Right ventricle myocardium superior (tissue), 1 donor: ENCODE data around the gene PTCD1. TPM values are rescaled to one million over a fixed set of nuclear protein-coding genes. Genes with fewer than 3 reads are reported as not detected.
A peak's percentile ranks its signal among the peaks of the same experiment; 100 is the strongest.
"Not testable (repeated sequence)": the region's sequence is repeated elsewhere in the genome, so short reads cannot be mapped to it uniquely, and the experiment has no call there.

Experiments
- ATAC-seq: fragments of 200-7000 bp; cut with Tn5 transposase; one replicate; pipeline ENCODE4 v1.9.1; 2020; ENCODE audit warnings: mild to moderate bottlenecking; ENCODE audit not compliant: poor library complexity
- DNase-seq: peaks from one replicate; pipeline ENCODE4 v3.0.0-alpha.2; 2020
- intact Hi-C: fragments of 100-400 bp; cut with DNase I; formaldehyde crosslinking; loops from one replicate; pipeline ENCODE4 v1.11.2; 2022
- total RNA-seq: library from RNA; stranded (reverse); fragmentation: NEBNext Ultra II Directional; extraction: Animal tissue kit (Norgen Biotek cat#: 25700); gene quantifications from one replicate; pipeline ENCODE4 v1.2.1, GENCODE V29; 2021
- donor health status: DM: no; HTN: yes; CAD: no; lungs with severe emphysema.

Gene PTCD1
- total RNA-seq, 1 donor from 2014 or later, result 3.0 TPM

DNA sequence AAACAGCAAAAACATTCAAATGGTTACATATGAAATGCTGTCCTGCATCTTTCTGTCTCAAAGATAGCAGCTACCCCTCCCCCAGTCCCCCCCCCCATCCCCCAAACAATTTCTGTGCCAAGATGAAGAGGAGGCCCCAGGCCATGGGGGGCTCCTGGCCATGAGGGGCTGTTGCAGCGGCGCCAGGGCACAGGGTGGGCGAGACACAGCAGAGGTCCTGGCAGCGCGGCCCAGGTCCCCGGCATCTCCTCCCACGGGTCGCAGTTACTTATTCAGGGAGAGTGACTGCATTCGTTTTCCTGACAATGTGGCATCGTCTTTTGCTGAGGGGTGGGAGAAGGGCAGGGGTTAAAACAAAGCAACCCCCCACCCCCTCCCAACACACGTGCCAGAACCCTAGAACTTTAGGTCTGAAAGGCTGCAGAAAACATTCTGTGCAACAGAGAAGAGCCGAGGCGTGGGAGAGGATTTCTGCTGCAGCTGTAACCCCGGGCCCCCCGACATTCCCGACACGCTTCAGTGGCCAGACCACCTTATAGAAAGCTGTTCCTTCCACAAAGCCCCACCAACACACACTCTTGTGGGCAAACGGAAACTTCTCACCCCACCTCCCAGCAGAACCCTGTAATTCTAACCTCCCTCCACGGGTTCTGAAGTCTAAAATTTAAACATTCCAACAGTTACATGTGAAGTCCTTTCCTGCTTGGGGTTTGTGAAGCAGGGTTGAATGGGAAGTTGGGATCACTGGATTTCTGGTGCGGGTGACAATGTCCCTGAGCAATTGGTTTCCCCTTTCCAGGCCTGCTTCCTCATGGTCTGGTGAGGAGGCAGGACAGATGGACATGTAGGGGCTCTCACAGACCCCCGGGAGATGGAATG is 41.9 kb downstream of the PTCD1 start:
- intact Hi-C loops, result no loop called here
- ATAC-seq, result no peak
- no peak for DNase-seq

DNA sequence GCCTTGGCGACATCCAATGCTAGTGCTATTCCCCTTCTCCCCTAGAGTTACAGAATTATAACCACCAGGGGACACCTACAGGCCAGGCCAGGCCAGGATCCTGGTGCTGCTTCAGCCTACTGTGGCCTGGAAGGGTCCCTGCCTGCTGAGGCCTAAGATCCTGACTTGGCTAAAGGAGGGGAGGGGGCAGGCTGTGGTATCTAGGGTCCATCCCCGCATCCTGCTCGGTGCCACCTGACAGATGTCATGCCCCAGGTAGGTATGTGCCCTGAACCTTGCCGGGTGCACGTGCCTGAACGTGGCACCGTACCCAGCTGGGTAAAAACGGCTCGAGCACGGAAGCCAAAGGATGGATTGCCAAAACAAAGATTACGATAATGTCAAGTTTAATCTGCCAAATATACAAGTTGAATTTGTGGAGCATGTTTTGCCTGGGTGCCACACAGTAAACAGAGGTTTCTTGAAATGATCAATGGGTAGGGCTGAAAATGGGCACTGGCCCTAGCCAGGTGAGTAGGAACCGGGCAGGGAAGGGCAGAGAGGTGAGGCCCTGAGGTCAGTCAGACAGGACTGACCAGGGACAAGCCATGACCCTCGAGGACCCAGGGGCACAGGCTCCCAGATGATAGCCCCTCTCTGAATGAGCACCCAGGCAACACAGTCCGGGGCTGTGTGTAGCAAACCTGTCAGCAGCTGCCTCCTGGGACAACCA is 42.8 kb downstream of the PTCD1 start:
- intact Hi-C loops, result no loop called here
- no peak for DNase-seq
- no peak for ATAC-seq

DNA sequence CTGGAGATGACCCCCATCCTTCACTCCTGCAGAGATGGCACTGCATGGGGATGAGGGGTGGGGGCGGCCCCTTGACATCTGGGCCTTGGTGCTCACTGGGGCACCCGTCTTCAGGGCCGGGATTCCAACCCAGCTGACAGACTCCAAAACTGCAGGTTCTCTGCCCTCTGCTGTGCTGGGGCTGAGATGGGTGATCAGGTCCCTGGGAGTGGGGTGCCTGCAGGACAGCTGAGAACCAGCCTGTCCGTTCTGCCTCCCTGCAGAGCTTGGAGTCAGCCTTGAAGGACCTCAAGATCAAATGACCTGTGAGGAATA is 44.5 kb downstream of the PTCD1 start:
- ATAC-seq, result no peak
- DNase-seq, result no peak
- intact Hi-C loops, result no loop called here

DNA sequence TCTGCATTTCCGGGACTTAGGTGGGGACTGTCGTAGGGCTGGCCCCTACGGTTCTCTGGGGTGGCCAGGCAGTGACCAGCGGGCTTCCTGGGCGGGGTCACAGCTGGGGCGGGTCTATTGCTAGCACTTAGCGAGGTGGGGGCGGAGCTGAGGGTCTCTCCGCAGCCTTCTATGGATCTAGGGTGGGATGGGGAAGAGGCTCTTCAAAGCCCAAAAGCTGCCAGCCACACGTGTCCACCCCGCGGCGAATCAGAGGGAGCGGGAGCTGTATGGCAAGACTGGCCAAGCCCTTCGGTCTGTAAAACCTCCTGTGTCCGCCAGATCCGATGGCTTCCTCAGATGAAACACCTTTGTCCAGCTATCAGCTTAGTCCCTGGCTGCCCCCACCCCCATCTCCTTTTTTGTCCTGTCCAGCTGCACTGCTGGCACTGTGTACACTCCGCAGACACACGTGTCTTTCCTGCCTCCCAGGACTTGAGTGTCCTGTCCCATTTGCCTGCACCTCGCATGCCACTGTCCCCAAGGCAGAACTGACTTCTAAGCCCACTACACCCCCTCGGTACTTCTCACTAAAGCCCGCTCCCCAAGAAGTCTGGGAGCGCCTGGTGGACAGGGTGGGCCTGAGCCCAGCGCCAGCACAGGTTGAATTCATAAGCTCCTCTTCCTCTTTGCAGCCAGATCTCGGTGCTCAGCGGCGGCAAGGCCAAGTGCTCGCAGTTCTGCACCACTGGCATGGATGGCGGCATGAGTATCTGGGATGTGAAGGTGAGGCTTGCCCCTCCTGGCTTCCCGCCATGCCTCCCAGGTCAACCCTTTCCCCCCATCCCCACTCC is 45.0 kb downstream of the PTCD1 start:
- ATAC-seq, result peak; percentile 62
- intact Hi-C loops, result no loop called here
- DNase-seq, result peak; percentile 78

DNA sequence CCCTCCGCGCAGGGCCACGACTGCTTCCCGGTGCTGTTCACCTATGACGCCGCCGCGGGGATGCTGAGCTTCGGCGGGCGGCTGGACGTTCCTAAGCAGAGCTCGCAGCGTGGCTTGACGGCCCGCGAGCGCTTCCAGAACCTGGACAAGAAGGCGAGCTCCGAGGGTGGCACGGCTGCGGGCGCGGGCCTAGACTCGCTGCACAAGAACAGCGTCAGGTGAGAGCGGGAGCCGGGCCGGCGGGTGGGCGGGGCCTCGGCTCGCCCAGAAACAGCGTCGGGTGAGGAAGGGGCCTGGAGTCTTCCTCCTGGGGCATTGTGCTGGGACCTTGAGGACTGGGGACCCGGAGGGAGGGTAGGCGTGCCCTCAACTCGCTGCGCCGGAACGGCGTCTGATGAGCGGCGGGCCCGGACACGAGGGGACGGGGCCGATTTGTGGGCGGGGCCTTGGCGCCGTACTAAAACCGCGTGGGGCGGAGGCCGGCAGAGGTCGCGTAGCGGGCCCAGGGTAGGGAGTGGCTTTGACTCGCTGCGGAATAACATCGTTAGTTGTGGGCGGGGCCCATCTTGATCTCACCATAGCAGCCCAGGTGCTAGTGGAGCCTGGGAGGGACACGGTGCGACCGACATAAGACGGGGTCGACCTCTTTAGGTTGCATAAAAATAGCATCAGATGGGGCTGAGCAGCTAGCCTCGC is 45.8 kb downstream of the PTCD1 start:
- intact Hi-C loops, result no loop called here
- DNase-seq, result peak; percentile 90
- peak; percentile 89 for ATAC-seq

DNA sequence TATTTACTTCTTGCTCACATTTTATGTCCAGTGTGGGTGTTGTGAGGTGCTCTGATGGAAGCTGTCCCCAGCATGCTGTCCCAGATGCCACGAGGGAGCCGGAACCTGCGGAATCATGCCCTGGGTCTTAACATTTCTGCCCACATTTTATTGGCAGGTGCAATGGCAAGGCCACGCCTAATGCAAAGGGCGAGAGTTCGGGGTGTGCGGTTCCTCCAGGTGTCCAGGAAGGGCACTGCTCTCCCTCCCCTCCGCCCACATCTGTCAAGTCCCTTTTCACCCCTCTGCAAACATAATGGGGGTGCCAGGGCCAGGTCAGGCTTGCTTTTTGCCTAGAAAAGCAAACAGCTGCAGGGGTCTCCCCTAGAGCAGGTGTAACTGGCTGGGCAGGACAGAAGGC is 46.6 kb downstream of the PTCD1 start:
- DNase-seq (no peak), ATAC-seq (no peak)
- intact Hi-C loops, result no loop called here

DNA sequence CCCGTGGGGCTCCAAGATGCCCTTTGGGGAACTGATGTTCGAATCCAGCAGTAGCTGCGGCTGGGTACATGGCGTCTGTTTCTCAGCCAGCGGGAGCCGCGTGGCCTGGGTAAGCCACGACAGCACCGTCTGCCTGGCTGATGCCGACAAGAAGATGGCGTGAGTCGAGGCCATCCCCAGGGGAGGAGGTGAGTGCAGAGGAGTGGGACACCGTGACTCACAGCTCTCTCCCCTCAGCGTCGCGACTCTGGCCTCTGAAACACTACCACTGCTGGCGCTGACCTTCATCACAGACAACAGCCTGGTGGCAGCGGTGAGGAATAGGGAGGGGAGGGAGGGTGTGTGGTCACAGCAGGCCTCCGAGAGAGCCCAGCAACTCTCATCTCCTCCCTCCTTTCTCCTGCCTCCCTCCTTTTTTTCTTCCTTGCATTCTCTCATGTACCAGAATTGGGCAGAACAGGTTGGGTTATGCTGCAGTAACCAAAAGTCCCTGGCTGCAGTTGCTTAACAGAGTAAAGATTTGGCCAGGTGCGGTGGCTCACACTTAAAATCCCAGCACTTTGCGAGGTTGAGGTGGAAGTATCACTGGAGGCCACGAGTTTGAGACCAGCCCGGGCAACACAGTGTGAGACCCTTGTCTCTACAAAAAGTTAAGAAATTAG is 47.5 kb downstream of the PTCD1 start:
- no peak for DNase-seq
- no peak for ATAC-seq
- intact Hi-C loops, result no loop called here

DNA sequence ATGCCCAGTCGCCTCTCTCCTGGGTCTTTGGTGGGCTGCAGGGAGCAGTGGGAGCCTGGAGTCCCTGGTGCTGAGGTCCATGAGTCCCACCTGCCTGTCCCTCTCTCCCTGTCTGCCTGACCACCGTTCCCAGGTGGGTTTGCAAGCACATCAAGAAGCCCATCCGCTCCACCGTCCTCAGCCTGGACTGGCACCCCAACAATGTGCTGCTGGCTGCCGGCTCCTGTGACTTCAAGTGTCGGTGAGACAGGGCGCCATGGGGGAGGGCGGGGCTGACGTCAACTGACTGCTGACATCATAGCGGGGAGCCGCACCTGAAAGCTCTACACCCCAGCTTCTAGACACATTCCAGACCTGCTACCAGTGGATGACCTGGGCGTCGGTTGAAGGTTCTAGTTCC is 48.8 kb downstream of the PTCD1 start:
- intact Hi-C loops, result no loop called here
- DNase-seq (no peak), ATAC-seq (no peak)

DNA sequence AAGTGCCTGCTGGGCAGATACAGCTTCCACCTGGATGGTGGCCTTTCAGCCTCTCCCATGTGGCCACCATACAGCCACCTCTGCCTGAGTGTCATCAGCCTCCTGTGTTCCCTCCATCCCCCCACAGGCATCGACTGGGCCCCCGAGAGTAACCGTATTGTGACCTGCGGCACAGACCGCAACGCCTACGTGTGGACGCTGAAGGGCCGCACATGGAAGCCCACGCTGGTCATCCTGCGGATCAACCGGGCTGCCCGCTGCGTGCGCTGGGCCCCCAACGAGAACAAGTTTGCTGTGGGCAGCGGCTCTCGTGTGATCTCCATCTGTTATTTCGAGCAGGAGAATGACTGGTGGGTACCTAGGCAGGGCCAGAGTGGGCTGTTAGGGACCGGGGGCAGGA is 50.7 kb downstream of the PTCD1 start:
- ATAC-seq (no peak), DNase-seq (no peak)
- intact Hi-C loops, result no loop called here

DNA sequence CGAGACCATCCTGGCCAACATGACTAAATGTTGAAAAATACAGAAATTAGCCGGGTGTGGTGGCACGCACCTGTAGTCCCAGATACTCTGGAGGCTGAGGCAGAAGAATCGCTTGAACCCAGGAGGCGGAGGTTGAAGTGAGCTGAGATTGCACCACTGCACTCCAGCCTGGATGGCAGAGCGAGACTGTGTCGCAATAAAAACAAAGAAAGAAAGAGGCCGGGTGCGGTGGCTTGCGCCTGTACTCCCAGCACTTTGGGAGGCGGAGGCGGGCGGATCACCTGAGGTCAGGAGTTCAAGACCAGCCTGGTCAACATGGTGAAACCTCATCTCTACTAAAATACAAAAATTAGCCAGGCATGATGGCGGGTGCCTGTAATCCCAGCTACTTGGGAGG is 51.4 kb downstream of the PTCD1 start:
- ATAC-seq, result not testable (repeated sequence)

DNA sequence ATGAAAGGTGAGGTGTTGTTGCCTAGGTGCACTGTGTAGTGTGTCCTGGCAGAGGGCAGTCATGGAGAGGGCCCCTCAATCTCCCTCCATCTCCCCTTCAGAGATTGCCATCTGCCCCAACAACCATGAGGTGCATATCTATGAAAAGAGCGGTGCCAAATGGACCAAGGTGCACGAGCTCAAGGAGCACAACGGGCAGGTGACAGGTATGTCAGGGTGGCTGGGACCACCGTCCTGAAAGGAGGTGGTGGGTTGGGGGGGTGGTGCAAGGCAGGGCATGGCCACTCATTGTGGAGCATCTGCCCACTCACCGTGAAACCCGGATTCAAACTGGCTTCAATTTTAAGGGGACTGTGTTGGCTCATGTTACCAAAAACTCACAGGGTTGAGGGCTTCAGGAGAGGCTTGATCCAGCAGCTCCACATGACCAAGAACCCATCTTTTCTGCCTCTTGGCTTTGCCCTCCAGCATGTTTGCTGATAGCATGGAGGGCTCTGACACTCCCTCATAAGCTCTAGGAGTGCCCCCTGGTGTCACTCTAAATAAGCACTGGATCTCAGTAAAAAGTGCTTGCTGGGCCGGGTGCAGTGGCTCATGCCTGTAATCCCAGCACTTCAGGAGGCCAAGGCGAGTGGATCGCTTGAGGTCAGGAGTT is 51.9 kb downstream of the PTCD1 start:
- DNase-seq, result no peak

More for the DNA sequence above, 51.4 kb downstream of the PTCD1 start:
- intact Hi-C loops, DNase-seq: not testable (repeated sequence)

DNA sequence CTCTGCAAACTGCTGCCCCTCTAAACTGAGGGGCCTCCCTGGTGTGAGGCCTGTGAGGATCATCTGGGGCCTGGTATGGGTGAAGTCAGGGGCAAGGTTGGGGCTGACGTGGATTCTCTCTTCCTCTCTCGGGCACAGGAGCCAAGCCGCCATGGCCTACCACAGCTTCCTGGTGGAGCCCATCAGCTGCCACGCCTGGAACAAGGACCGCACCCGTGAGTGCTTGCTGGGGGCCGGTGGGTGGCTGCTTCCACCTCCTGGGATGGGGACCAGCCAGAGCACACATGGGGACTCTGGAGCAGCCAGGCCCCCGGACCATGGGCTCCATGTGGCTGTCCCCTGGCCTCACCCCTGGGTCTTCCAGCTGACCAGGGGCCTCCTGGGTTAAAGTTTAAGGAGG is 53.0 kb downstream of the PTCD1 start:
- DNase-seq (no peak), ATAC-seq (no peak)

More for the DNA sequence above, 51.9 kb downstream of the PTCD1 start:
- no peak for ATAC-seq
- intact Hi-C loops, result no loop called here

DNA sequence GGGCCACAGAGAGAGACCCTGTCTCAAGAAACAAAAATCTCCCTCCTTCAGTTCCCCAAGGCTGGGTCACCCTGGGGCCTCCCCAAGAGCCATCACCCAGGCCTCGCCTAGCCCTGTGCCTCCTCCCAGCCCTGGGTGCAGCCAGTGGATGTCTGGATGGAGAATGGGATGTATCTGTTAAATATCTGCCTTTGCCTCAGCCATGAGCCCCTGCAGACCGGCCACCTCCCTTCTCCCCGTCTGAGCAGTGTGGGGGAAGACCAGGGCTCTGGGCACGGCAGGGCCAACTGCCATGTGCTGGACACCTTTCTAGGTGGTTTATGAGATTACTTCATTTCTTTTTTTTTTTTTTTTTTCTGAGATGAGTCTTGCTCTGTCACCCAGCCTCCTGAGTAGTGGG is 54.1 kb downstream of the PTCD1 start:
- DNase-seq (no peak), ATAC-seq (no peak)
- intact Hi-C loops, result no loop called here

More for the DNA sequence above, 53.0 kb downstream of the PTCD1 start:
- intact Hi-C loops, result no loop called here

DNA sequence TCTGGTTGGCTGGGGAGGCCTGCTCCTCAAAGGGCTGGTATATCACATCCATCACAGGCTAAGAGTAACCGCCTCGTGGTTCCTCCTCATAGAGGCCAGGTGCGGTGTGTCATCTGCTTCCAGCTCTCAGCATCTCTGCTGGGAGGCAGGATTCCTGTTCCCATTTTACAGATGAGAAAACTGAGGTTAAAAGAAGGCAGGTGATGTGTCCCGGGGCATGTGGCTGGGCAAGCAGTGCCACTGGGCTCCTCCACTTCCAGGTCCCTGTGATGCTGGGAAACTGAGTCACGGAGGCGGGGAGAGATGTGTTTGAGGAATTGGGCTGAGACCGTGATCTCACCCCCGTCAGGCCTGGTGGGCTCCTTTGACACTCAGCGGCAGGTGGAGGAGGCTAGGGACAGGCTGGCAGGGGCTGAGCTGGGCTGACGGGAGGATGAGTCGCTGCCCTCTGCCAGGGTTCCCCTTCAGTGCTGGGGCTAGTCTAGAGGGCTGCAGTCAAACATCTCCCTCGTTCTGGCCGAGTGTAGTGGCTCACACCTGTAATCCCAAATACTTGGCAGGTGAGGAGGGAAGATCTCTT is 54.7 kb downstream of the PTCD1 start:
- no peak for DNase-seq
- ATAC-seq, result no peak
- intact Hi-C loops, result no loop called here

DNA sequence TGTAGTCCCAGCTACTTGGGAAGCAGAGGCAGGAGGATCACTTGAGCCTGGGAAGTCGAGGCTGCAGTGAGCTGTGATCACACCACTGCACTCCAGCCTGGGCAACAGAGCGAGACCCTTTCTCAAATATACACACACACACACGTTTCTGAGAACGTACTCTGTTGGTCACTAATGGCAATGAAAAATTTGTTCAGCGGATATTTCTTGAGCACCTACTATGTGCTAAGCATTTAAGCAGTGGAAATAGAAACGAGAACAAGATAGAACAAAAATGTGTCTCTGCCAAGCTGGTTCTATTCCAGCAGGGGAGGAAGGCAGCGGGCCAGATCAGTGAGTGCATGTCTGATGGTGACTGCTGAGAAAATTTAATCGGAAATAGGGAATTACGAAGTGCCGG is 55.4 kb downstream of the PTCD1 start:
- ATAC-seq (no peak), DNase-seq (no peak)
- intact Hi-C loops, result no loop called here

DNA sequence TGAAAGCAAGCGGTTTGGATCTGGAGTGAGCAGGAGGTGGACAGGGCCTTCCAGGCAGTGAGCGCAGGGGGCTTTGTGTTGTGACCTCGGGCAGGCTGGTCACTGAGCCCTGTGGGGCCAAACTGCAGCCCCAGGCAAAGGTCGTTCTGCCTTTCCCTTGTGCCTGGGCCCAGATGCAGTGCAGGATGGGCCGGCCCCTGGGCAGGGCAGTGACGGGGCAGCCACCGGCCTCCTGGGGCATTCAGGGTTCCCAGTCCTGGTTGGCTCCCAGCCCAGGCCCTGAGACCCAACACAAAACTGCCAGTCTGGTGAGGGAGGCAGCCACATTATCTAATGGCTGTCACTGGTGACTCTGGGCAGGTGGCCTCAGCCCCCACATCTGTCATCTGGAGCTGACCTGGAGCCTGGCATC is 56.9 kb downstream of the PTCD1 start:
- no peak for DNase-seq
- intact Hi-C loops, result no loop called here
- no peak for ATAC-seq

DNA sequence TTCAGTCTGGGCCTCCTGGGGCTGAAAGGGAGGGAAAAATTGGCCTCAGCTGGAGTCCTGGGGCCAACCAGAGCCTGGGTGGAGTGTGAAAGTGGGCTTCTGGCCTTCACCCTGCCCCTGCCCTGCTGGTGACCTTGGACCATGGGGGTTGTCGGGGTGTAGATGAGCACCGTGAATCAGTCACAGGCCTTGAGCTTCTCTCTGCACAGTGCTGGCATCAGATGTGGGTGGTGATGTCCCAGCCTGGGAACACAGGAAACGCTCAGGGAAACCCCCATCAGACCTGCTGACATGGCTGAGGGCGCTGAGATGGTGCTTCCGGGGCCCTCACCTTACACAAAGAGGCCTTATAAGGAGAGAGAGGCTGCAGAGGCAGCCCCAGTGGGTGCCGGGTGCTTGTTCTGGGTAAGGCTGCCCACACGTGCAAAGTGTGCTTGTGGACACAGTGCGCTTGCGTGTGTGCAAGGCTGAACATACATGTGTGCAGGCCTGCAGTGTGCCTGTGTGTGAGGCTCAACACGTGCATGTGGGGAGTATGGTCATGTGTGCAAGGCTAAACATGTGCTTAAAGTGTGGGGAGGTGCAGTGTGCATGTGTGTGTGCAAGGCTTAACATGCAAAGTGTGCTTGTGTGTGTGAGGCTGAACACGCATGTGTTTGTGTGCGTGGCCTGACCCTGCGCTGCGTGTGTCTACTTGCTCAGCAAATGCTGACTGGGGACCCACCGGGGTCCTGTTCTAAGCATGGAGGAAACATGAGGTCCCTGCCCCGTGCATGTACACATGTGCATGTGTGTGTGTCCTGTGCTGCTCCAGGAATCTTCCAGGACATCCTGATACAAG is 57.6 kb downstream of the PTCD1 start:
- DNase-seq, result peak; percentile 57
- ATAC-seq, result peak; percentile 5
- intact Hi-C loops, result no loop called here
